Measurements from ENCODE around the gene SPECC1.

DNA sequence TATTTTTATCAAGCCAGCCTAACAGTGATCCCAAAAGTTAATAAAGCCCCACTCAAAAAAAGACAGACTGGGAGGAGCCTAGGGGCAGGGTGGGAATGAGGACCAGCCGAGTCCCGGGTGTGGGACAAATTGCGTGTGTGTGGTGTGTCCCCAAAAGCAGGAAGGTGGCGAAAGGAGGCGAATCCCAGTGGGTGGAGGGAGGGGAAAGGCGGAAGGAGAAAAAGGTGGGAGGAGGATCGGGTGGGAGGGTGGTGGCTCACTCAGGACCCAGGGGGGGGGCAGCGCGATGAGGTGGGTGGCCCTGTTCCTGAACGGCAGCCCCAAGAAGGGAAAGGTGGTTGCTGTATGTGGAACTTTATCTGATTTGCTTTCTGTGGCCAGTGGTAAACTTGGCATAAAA lies 102.4 kb downstream of the SPECC1 start:
- TF ChIP-seq, protein P1, sequence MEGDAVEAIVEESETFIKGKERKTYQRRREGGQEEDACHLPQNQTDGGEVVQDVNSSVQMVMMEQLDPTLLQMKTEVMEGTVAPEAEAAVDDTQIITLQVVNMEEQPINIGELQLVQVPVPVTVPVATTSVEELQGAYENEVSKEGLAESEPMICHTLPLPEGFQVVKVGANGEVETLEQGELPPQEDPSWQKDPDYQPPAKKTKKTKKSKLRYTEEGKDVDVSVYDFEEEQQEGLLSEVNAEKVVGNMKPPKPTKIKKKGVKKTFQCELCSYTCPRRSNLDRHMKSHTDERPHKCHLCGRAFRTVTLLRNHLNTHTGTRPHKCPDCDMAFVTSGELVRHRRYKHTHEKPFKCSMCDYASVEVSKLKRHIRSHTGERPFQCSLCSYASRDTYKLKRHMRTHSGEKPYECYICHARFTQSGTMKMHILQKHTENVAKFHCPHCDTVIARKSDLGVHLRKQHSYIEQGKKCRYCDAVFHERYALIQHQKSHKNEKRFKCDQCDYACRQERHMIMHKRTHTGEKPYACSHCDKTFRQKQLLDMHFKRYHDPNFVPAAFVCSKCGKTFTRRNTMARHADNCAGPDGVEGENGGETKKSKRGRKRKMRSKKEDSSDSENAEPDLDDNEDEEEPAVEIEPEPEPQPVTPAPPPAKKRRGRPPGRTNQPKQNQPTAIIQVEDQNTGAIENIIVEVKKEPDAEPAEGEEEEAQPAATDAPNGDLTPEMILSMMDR (conservative IDR thresholded peaks at IDR 0.05), result no peak
- TF ChIP-seq EZH2 (IDR thresholded peaks at IDR 0.05; ENCODE audit: low read depth), result no peak

All from PC-9 (cell line).